SK-N-SH treated with all-trans-retinoic acid at 6 μM for 48 hours (cell line): ENCODE measurements around the gene FGGY.

Experiments used
- GLIS3 ChIP-seq: fragments of 250-450 bp; sonication (Bioruptor Pico); IDR thresholded peaks from 2 replicates; pipeline ENCODE4 v1.5.0; 2020; ENCODE audit warnings: mild to moderate bottlenecking, moderate library complexity
- ISL1 ChIP-seq: fragments of 250-450 bp; sonication (Bioruptor Pico); IDR thresholded peaks from 2 replicates; pipeline ENCODE4 v2.1.2; 2022; ENCODE audit warnings: mild to moderate bottlenecking, moderate library complexity
- OSR1 ChIP-seq: fragments of 250-450 bp; sonication (Bioruptor Pico); IDR thresholded peaks from 2 replicates; pipeline ENCODE4 v1.8.0; 2022; ENCODE audit warnings: moderate library complexity, mild to moderate bottlenecking, inconsistent platforms
- PPARA ChIP-seq: fragments of 250-450 bp; sonication (Bioruptor Pico); IDR thresholded peaks from 2 replicates; pipeline ENCODE4 v1.5.0; 2020; ENCODE audit warnings: mild to moderate bottlenecking, borderline replicate concordance
- RARB ChIP-seq: fragments of 250-450 bp; sonication (Bioruptor Pico); IDR thresholded peaks from 2 replicates; pipeline ENCODE4 v1.8.0; 2021; ENCODE audit warnings: mild to moderate bottlenecking, moderate library complexity
- SNAI2 ChIP-seq: fragments of 250-450 bp; sonication (Bioruptor Pico); IDR thresholded peaks from 2 replicates; pipeline ENCODE4 v1.5.0; 2020; ENCODE audit warnings: mild to moderate bottlenecking, moderate library complexity
- ZC3H10 ChIP-seq: fragments of 250-450 bp; sonication (Bioruptor Pico); IDR thresholded peaks from 2 replicates; pipeline ENCODE4 v1.5.1; 2021; ENCODE audit warnings: mild to moderate bottlenecking, moderate library complexity
- ZFP30 ChIP-seq: fragments of 450-650 bp; formaldehyde crosslinking; IDR thresholded peaks from 2 replicates; pipeline ENCODE4 v1.5.0; 2022; ENCODE audit warnings: mild to moderate bottlenecking, moderate library complexity
- TF ChIP-seq, protein P1 (sequence below): fragments of 250-450 bp; sonication (Bioruptor Pico); IDR thresholded peaks from 2 replicates; pipeline ENCODE4 v1.5.1; 2020; ENCODE audit warnings: low read depth, mild to moderate bottlenecking, moderate library complexity
- TF ChIP-seq, protein P2 (sequence below): fragments of 250-450 bp; sonication (Bioruptor Pico); IDR thresholded peaks from 2 replicates; pipeline ENCODE4 v1.5.0; 2020; ENCODE audit warnings: mild to moderate bottlenecking, moderate library complexity
- TF ChIP-seq, protein P3 (sequence below): fragments of 250-450 bp; sonication (Bioruptor Pico); IDR thresholded peaks from 2 replicates; pipeline ENCODE4 v1.8.0; 2020; ENCODE audit warnings: mild to moderate bottlenecking, moderate library complexity, borderline replicate concordance
- TF ChIP-seq, protein P4 (sequence below): fragments of 250-450 bp; sonication (Bioruptor Pico); IDR thresholded peaks from 2 replicates; pipeline ENCODE4 v1.5.1; 2021; ENCODE audit warnings: mild to moderate bottlenecking, moderate library complexity

DNA sequence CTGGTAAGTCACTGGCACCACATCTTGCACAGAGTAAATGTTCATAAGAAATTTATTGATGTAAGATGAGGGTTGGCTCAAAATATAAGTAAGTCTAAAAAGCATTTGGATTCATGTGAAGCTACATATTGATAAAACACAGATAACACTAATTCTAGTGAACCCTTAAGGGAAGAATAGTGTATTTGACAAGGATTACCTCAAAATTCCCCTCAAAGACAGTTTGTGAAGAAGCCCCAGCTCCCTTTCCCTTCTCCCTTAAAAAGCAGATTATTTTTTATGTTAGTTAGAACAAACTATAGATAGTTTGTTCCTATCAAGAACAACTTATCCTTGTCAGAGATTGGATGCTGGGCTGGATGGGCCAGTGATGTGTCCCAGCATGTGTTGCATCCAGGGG, 10.7 kb downstream of the FGGY start:
- TF ChIP-seq, protein P1, sequence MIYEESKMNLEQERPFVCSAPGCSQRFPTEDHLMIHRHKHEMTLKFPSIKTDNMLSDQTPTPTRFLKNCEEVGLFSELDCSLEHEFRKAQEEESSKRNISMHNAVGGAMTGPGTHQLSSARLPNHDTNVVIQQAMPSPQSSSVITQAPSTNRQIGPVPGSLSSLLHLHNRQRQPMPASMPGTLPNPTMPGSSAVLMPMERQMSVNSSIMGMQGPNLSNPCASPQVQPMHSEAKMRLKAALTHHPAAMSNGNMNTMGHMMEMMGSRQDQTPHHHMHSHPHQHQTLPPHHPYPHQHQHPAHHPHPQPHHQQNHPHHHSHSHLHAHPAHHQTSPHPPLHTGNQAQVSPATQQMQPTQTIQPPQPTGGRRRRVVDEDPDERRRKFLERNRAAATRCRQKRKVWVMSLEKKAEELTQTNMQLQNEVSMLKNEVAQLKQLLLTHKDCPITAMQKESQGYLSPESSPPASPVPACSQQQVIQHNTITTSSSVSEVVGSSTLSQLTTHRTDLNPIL (CRISPR knock-in tag), result no peak
- TF ChIP-seq ZFP30 (CRISPR knock-in tag) (no peak), PPARA (CRISPR knock-in tag) (no peak), OSR1 (CRISPR knock-in tag) (no peak), ZC3H10 (CRISPR knock-in tag) (no peak), SNAI2 (CRISPR knock-in tag) (no peak), ISL1 (CRISPR knock-in tag) (no peak), RARB (CRISPR knock-in tag) (no peak), GLIS3 (CRISPR knock-in tag) (no peak)
- TF ChIP-seq, protein P2, sequence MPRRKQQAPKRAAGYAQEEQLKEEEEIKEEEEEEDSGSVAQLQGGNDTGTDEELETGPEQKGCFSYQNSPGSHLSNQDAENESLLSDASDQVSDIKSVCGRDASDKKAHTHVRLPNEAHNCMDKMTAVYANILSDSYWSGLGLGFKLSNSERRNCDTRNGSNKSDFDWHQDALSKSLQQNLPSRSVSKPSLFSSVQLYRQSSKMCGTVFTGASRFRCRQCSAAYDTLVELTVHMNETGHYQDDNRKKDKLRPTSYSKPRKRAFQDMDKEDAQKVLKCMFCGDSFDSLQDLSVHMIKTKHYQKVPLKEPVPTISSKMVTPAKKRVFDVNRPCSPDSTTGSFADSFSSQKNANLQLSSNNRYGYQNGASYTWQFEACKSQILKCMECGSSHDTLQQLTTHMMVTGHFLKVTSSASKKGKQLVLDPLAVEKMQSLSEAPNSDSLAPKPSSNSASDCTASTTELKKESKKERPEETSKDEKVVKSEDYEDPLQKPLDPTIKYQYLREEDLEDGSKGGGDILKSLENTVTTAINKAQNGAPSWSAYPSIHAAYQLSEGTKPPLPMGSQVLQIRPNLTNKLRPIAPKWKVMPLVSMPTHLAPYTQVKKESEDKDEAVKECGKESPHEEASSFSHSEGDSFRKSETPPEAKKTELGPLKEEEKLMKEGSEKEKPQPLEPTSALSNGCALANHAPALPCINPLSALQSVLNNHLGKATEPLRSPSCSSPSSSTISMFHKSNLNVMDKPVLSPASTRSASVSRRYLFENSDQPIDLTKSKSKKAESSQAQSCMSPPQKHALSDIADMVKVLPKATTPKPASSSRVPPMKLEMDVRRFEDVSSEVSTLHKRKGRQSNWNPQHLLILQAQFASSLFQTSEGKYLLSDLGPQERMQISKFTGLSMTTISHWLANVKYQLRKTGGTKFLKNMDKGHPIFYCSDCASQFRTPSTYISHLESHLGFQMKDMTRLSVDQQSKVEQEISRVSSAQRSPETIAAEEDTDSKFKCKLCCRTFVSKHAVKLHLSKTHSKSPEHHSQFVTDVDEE, result no peak
- TF ChIP-seq, protein P3, sequence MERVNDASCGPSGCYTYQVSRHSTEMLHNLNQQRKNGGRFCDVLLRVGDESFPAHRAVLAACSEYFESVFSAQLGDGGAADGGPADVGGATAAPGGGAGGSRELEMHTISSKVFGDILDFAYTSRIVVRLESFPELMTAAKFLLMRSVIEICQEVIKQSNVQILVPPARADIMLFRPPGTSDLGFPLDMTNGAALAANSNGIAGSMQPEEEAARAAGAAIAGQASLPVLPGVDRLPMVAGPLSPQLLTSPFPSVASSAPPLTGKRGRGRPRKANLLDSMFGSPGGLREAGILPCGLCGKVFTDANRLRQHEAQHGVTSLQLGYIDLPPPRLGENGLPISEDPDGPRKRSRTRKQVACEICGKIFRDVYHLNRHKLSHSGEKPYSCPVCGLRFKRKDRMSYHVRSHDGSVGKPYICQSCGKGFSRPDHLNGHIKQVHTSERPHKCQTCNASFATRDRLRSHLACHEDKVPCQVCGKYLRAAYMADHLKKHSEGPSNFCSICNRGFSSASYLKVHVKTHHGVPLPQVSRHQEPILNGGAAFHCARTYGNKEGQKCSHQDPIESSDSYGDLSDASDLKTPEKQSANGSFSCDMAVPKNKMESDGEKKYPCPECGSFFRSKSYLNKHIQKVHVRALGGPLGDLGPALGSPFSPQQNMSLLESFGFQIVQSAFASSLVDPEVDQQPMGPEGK (CRISPR knock-in tag), result no peak
- TF ChIP-seq, protein P4, sequence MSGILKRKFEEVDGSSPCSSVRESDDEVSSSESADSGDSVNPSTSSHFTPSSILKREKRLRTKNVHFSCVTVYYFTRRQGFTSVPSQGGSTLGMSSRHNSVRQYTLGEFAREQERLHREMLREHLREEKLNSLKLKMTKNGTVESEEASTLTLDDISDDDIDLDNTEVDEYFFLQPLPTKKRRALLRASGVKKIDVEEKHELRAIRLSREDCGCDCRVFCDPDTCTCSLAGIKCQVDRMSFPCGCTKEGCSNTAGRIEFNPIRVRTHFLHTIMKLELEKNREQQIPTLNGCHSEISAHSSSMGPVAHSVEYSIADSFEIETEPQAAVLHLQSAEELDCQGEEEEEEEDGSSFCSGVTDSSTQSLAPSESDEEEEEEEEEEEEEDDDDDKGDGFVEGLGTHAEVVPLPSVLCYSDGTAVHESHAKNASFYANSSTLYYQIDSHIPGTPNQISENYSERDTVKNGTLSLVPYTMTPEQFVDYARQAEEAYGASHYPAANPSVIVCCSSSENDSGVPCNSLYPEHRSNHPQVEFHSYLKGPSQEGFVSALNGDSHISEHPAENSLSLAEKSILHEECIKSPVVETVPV (CRISPR knock-in tag), result no peak
